Brain pericyte (primary cell): ENCODE results near the gene CALCR.

Experiments
- DNase-seq: peaks from one replicate; pipeline ENCODE4 v3.0.0-alpha.2; 2012; ENCODE audit warnings: low read depth, low spot score

CALCR gene

GRCh38 chr7:93448176-93448575 lies 126.3 kb downstream of the CALCR start:
- DNase-seq: no peak

DNA sequence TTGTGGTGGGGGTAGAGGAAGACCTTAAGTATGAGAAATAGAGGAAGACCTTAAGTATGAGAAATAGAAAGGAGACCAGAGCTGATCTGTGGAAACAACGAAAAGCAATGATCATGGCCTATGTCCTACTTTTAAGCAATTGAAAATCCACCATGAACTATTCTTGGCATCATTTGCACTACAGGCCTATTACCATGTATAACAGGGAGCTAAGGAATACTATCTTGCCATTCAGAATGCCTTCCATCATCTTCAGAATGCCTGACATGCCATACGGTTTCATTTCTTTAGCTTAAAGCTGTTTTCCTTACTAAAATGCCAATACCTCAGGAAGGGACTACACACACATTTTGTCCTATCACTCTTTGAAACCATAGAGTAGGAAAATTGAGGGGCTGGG lies 127.0 kb downstream of the CALCR start:
- no peak for DNase-seq

DNA sequence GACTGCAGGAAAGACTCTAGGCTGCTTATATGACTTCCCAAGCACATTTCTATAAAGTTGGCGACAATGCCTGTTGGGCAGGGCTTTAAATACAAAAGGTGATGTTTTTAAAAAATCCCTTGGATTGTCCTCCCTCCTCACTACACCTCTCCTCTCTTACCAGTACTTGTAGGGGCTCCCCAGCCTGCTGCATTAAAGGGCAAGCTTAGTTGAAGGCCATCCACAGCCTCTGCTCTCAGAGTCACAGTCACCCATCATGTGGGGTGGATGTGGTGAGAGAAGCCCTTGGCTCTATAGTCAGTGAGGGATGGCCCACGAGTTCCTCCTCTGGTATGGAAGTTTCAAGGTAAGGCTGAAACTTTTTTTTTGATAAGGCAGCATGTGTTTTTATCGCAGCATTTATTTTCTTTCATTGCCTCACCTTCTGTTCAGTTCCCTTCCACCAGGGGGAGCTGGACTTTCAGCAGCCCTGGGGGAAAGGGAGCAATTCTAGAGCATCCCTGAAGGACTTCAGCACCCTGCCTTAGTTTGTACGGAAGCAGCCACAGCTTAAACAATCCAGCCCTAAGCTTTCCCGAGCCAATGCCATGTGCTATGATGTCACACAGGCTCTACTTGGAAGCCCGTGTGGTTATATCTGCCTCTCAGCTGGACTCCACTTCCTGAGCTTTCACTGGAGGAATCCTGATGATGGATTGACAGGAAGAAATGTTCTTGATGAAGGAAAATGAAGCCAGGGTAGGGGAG lies 131.9 kb downstream of the CALCR start:
- no peak for DNase-seq

GRCh38 chr7:93435791-93436190 lies 138.7 kb downstream of the CALCR start:
- no peak for DNase-seq

DNA sequence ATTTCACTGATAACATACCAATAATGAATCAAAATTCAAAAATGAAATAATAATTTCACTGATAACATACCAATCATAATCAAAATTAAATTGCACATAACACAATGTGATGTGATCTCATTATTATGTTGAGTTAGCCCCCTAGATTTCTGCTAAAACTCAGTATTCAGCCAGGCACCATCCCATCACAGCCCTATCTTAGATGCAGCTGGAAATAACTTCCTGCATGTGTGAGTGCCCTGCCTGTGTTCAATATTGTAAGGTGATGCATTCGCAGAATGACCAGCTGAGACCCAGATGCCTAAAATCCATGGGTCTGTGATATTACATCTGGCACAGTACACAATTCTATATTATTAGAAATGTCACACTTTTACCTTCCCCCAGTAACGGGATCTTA lies 142.4 kb downstream of the CALCR start:
- DNase-seq: no peak

DNA sequence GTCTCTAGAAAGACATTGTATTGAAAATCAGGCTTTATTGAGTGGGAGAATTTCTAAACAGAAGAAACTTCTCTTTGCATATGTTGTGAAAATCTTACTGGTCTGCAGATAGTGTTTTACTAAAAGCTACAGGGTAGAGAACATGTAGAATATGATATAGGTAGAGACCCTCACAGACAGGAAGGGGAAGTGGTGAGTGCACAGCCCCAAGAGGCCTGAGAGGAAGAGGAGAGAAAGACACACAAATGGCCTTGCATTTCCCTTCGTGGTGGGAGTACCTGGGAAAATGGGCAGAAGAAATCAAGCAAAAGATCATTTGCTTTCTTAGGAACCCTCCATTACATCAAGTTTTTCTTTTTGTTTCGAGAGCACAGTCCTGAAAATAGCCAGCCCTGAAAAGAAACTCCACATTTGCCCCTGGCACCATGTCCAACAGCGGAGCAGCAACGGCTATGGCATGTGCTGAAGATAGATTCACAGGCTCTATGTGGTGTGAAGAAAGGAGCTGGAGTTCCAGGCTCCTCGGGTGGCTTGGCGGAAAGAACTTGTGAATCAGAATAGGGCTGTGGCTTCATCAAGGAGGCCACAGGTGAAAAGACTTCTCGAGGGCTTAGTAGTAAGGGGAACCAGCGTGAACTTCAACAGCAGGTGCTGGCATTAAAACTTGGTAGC lies 143.5 kb downstream of the CALCR start:
- DNase-seq: no peak

DNA sequence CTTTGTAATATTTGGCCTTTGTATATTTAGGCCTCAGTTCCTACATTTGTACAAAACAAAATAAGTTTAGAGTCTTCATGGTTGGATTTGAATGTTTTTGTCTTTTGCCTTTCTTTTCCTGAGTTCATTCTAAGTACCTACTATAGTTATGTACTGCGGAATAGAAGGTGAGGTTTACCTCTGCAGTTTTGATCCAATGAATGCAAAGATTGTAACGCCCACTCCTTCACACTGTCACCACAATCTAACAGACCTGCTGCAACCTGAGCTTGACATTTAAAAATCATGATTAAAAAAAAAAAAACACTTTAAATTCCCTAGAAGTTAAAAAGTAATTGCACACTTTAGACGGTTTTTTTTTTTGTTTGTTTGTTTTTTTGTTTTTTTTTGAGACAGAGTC lies 145.0 kb downstream of the CALCR start:
- no peak for DNase-seq

- no peak for DNase-seq
Measured at GRCh38 chr7:93427107-93427506, 147.4 kb downstream of the CALCR start.

- no peak for DNase-seq
Measured at GRCh38 chr7:93426155-93426696, 148.3 kb downstream of the CALCR start.

DNA sequence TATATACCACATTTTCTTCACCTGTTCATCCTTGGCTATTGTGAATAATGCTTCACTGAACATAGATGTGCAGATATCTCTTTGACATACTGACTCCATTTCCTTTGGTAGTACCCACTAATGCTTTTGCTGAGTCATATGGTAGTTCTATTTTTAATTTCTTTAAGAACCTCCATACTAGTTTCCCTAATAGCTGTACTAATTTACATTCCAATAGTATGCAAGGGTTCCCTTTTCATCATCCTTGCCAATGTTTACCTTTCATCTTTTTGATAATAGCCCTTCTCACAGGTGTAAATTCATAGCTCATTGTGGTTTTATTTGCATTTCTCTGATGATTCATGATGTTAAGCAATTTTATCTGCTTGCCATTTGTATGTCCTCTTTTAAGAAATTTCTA lies 159.9 kb downstream of the CALCR start:
- DNase-seq: no peak

- no peak for DNase-seq
Measured at GRCh38 chr7:93409324-93409723, 165.2 kb downstream of the CALCR start.

DNA sequence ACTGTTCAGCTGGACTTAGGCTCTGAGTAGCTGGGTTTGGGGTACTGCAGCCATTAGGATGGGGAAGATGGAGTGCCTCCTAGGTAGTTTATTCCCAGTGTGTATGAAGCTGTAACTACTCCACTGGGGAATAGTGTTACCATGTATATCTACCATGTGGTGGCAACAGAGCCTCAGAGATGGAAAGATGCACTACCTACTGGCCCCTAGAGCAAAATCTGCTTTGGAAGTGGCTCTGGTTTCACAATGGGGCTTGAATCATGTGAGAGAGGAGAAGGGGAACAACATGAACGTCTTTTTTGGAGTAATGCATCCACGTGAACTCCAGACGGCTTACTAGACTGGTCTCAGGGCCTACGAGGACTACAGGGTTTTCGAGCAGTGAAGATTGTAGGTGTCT lies 167.3 kb downstream of the CALCR start:
- no peak for DNase-seq

DNA sequence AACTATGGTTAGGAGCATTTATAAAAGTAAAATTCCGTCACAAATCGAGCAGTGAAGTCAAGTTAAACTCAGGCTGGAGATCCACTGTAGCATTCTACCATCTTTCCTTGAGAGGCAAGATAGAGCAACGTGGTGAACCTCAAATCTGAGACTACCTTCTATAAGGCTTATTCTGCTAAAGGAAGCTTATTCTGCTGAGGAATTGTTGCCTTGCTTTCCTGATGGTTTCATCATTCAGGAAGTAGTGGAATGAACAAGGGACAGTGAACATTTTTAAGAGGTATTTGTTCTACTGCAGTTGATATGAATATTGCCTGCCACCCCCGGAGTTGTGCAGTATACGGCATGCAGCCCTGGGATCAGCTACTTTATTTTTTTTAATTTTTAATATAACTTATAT lies 171.6 kb downstream of the CALCR start:
- no peak for DNase-seq

DNA sequence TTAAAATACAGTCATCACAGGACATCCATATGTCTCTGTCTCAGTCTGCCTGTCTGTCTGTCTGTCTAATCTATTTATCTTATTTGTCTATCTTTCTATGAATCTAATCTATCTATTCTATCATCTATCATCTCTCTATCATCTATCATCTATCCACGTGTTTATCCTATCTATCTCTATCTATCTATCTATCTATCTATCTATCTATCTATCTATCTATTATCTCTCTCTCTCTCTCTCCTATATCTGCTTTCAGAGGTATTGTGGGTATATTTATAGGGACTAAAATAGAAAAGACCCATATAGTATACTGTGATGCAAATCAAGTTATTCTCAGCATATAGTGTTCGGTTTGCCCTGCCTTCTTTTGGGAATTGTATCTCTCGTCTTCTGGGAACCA lies 174.9 kb downstream of the CALCR start:
- no peak for DNase-seq

DNA sequence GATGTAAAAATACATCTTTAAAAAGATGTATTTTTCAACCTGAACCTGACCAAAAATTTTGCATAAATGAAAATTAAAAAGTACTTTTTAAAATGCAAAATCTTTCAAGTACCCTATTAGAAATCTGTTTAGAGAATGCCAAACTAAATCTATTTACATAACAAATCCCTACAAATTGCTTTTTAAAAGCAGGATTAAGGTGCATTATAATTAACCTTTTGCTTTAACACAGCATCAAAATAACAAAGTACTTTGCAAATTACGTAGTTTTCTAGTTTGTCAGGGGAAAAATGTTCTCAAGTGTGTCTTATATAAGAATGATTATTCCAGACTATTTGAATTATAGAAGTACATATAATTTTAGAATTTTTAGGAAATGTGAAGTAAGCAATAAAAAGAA lies 181.5 kb downstream of the CALCR start:
- DNase-seq: no peak

- no peak for DNase-seq
Measured at GRCh38 chr7:93390660-93391059, 183.9 kb downstream of the CALCR start.

DNA sequence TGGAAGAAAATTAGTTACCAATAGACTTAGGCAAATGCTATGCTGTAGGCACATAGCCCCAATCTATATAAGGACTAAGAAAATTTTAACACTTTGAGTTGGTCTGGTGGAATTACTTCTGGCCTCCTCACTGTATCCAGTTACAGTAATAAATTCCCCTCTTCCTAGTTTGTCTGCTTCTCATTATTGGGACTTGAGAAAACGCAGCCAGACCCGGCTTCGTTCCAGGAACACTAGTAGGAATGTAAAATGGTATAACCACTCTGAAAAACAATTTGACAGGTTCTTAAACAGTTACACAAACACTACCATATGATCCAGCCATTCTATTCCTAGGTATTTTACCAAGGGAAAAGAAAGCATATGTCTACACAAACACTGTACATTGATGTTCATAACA lies 192.2 kb downstream of the CALCR start:
- no peak for DNase-seq

DNA sequence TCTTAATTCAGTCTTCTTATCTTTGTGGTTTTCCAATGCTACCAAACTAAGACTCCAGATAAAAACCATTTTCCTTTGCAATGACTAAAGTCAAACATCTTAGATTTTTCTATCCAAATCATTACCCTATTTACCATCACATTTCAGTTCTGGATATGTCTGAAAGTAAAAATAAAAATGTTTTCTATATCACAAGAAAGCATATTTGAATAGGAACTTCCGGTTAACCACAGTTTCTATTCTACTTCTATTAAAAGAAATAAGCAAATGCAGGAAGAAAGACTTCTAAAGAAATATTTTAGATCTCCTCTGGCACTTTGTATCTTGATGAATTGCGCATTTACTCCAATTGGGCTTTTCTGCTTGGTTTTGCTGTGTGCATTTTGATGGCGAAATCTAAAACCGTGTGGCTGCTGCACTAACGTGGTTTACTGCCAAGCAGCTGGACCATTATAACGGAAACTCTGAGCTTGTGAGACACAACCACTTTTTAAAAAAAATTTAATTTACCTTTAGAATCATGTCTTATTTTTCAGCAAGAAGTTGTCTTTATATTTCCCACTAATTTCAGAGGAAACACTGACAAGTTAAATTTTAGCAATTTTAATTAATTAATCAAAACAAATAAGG lies 196.3 kb downstream of the CALCR start:
- DNase-seq: no peak

GRCh38 chr7:93375603-93376002 lies 198.9 kb downstream of the CALCR start:
- no peak for DNase-seq
